GM19043 (cell line): ENCODE measurements around the gene ASGR2.
"Not testable (repeated sequence)": the region's sequence is repeated elsewhere in the genome, so short reads cannot be mapped to it uniquely, and the experiment has no call there.

Experiments used
- ATAC-seq: cut with Tn5 transposase; IDR thresholded peaks from one replicate; pipeline ENCODE4 v1.9.1; 2021; ENCODE audit warnings: low read depth; ENCODE audit not compliant: unreplicated experiment

Gene ASGR2, protein sequence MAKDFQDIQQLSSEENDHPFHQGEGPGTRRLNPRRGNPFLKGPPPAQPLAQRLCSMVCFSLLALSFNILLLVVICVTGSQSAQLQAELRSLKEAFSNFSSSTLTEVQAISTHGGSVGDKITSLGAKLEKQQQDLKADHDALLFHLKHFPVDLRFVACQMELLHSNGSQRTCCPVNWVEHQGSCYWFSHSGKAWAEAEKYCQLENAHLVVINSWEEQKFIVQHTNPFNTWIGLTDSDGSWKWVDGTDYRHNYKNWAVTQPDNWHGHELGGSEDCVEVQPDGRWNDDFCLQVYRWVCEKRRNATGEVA

DNA sequence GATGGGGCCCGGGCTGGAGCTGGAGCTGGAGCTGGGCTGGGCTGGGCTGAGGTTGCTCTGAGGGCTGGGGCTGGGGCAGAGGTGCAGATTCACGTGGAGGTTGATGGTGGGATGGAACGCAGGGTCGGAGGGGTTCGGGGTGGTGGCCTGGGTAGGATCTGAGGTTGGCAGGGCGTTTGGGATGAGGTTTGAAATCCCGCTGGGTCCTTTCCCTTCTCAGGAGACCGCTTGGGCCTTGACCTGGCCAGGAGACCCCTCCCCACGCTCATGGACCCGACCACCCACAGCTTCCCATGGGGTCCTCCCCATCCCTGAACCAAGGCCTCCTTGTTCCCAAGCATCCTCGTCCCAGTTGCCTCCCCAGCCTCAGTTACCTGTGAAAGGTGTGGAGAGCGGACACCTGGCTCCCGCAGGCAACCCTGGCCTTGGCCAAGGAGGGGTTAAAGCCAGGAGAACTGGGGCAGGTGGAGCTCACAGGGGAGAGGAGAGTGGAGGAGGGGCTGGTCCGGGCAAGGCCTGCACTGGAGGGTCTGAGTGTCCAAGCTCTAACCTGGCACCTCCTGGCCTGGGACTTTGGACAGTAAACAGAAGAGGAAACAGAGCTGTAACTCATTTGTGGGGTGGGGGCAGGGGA, at the start of gene ASGR2:
Gene ASGR2, minus strand, starts transcription at position 582 of the 634 bp plus-strand sequence. CDS start 582 bp downstream, outside the sequence.
- no peak for ATAC-seq

DNA sequence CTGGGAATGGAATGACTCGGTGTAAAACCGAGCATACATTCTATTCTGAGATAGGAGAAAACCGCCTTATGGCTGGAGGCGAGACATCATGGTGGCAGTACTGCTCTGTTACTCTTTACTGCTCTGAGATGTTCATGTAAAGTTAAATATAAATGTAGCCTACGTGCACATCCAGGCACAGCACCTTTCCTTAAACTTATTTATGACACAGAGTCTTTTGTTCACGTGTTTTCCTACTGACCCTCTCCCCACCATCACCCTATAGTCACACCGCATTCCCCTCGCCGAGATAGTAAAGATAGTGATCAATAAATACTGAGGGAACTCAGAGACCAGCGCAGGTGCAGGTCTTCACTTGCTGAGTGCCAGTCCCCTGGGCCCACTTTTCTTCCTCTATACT, 44.9 kb upstream of the ASGR2 start:
- ATAC-seq = not testable (repeated sequence)

- not testable (repeated sequence) for ATAC-seq
These were observed 43.8 kb upstream of the ASGR2 start for GRCh38 chr17:7158424-7158823.

DNA sequence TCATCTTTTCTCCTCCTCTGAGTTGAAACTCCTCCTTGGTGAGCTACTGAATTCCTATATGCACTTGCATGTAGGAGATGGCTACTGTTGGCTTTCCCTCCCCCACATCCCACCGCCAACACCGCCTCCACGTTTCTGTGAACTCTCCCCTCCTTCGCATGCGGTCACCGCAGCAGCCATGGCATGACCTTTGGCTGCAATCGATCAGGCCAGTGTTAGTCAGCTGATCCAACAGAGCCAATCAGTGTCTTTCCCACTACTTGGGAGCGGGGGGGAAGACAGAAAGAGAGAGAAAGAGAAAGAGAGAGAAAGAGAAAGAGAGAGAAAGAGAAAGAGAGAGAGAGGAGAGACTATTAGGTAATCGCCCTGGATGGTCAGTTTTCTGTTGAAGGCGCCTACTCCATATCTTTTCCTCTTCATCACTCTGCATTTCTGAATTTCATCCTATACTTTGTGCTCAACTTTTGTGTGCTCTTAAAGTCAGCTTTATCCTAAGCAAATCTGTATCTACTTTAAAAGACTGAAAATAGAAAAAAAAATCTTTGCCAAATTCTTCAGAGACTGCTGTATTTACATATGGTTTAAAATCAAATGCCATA, 41.8 kb upstream of the ASGR2 start:
- no peak for ATAC-seq

- no peak for ATAC-seq
These were observed 33.1 kb upstream of the ASGR2 start for GRCh38 chr17:7147772-7148171.

- no peak for ATAC-seq
These were observed 31.5 kb upstream of the ASGR2 start for GRCh38 chr17:7146115-7146514.

GRCh38 chr17:7144213-7144612, 29.6 kb upstream of the ASGR2 start:
- no peak for ATAC-seq

DNA sequence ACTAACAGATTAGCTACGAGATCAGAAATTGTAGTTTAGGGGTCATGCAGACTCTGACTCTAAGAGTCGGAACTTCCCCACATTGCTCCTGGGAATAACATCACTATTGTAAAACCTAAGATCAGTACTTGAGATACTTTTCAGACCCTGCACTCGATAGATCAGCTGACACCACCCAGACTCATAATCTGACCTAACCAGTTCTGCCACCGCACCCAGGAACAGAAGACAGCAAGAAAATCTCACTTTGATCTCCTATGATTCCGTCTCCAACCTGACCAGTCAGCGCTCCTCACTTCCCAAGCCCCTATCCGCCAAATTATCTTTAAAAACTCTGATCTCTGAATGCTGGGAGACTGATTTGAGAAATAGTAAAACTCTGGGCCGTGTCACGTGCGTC, 27.2 kb upstream of the ASGR2 start:
- ATAC-seq = no peak

DNA sequence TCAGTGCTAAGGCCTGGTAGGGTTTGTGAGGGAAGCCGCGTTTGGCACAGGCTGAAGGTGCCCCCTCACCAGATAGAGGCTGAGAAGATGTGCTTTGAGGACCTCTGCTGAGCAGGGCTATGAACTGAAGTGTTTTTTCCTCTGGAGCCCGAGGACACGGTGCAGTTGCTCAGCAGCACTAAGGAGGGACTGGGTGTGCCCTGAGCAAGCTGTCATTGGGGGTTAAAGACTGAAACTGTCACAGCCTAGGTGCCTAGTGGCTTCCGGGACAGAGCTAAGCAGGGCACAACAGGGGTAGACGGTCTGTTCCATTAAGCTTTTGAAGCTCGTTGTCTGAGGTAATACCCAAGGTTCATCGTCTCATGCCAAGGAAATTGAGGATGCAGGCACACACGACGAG, 24.8 kb upstream of the ASGR2 start:
- no peak for ATAC-seq

DNA sequence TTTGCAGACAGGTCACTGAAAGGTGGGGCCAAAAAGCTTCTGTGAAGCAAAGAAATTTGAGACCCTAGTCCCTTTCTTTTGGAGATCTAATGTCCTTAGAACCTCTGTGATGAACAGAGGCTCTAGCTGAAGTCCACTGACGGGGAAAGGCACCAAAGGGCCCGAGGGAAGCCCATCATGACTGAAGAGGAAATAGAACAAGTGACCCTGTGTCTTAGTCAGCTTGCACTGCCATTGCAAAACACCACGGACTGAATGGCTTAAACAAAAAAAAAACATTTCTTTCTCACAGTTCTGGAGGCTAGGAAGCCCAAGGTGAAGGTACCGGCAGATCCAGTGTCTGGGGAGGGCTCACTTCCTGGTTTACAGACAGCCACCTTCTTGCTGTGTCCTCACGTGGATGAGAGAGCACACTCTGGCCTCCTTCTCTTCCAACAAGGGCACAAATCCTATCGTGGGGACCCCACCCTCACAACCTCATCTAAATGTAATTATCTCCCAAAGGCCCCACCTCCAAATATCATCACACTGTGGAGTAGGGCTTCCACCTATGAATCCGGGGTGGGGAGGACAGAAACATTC, 24.3 kb upstream of the ASGR2 start:
- no peak for ATAC-seq

DNA sequence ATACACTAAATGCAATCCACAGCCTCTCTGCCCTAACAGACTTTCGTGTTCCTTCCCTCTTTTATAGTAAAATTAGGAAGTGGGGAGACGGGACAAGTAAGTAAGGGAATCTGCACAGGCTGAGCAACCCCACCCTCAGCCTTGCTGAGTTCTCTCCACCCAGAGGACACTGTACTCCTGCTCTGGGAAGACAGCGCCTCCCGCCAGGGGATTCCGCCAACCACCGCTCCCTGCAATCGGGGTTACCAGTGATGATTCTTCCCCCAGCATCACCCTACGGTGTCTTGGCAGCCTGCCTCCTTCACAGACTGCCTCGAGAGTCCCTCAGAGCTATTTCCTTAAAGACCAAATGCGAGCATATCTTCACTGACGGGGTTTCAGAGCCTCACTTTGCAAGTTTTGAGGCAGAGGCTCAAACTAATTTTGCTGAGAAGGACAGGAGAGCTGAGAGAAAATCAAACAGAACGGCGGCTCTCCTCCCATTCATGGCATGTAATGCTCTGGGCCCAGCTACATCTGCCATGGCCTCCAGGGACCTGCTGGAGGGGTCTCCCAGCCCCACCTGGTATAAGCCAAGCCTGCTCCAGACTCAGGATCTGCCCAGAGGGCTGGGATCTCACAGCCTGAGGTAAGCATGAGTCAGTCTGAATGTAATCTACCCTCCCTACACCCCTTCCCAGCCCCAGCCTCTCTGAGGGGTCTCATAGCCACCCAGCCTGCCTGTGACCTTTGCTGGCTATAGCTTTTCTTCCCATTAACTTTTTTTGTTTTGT, 22.7 kb upstream of the ASGR2 start:
- no peak for ATAC-seq

DNA sequence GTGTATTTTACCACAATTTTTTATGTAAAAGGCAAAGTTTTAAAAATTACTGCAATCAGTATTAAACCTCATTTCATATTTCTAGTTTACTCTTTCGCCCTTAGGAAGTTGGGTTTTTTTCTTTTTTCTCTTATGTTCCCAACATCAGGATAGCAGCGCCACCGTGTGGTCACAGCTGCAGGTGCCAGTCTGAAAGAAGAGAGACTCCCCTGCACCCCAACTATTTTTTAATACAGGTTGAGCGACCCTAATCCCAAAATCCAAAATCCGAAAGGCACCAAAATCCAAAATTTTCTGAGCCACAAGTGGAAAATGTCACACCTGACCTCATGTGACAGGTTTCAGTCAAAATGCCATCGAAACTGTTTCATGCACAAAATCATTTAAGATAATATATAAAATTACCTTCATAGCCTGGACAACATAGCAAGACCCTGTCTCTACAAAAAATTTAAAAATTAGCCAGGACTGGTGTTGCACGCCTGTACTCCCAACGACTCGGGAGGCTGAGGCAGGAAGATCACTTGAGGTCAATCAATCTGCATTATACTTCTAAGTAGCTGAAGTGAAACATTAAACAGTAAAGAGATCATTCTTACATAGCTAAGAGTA, 21.8 kb upstream of the ASGR2 start:
- no peak for ATAC-seq

GRCh38 chr17:7133916-7134315, 19.3 kb upstream of the ASGR2 start:
- ATAC-seq = no peak

- no peak for ATAC-seq
These were observed 18.8 kb upstream of the ASGR2 start for GRCh38 chr17:7133424-7133823.

GRCh38 chr17:7132511-7133094, 18.0 kb upstream of the ASGR2 start:
- no peak for ATAC-seq

DNA sequence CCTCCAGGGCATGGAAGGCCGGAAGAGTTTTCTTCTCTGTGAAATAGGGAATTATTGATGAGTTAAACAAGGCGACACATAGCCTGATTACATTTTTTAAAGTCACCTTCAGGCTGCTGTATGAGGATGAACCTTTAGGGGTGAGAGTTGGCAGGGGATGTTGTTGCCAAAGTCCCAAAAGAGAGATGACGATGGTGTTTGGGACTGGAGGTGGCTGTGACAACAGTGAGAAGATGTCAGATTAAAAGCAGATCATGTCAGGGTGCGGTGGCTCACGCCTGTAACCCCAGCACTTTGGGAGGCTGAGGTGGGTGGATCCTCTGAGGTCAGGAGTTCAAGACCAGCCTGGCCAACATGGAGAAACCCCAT, 16.8 kb upstream of the ASGR2 start:
- no peak for ATAC-seq

- no peak for ATAC-seq
These were observed 16.2 kb upstream of the ASGR2 start for GRCh38 chr17:7130621-7131422.

GRCh38 chr17:7129311-7129710, 14.7 kb upstream of the ASGR2 start:
- no peak for ATAC-seq

GRCh38 chr17:7128160-7128559, 13.5 kb upstream of the ASGR2 start:
- ATAC-seq = no peak
